ENCODE data around the gene CDIP1. TPM values are rescaled to one million over a fixed set of nuclear protein-coding genes. Genes with fewer than 3 reads are reported as not detected.

Gene CDIP1
- total and polyA plus RNA-seq, 4 donors, result 11.3 to 25.2 (median 12.8) TPM

- peak overlapping the region in 1 of 2 donors; percentile 28 for H3K27ac ChIP-seq (ENCODE audit: low read depth in 1 of 2, low read length in 1 of 2)
- H3K4me1 ChIP-seq (ENCODE audit: control insufficient read depth in 5 of 5, insufficient read depth in 5 of 5, low read length in 5 of 5), result peaks cover 0 to 12% (median 0%) of the 10 kb centered on the region in 5 donors
- ATAC-seq (ENCODE audit: insufficient read depth, low FRiP score), result no peak
These were observed 22.9 kb downstream of the CDIP1 start for GRCh38 chr16:4515611-4516233.

GRCh38 chr16:4514606-4515005 is 24.0 kb downstream of the CDIP1 start:
- Histone ChIP-seq H3K4me1 (ENCODE audit: control insufficient read depth in 5 of 5, insufficient read depth in 5 of 5, low read length in 5 of 5) (peaks cover 0 to 12% (median 0%) of the 10 kb centered on the region in 5 donors), H3K27ac (ENCODE audit: low read depth in 1 of 2, low read length in 1 of 2) (peak overlapping the region; percentile 4 to 21), H3K4me3 (no peak overlapping the region), H3K36me3 (ENCODE audit: control insufficient read depth in 4 of 4, insufficient read depth in 4 of 4, low read length in 4 of 4) (peaks cover 4 to 39% (median 10%) of the 10 kb centered on the region in 4 donors), H3K27me3 (ENCODE audit: control insufficient read depth in 3 of 3, insufficient read depth in 3 of 3, low read length in 2 of 3) (no peaks in the 10 kb centered on the region), H3K9ac (ENCODE audit: insufficient read depth in 1 of 2, low read length in 2 of 2) (no peak overlapping the region), H3K9me3 (ENCODE audit: control insufficient read depth in 4 of 4, insufficient read depth in 3 of 4, low read length in 3 of 4) (no peaks in the 10 kb centered on the region)
- WGBS, 2 donors, result 17 to 33% methylated on average over 7 of the region's 7 CpGs
- ATAC-seq (ENCODE audit: insufficient read depth, low FRiP score), result no peak
- TF ChIP-seq, protein P1, sequence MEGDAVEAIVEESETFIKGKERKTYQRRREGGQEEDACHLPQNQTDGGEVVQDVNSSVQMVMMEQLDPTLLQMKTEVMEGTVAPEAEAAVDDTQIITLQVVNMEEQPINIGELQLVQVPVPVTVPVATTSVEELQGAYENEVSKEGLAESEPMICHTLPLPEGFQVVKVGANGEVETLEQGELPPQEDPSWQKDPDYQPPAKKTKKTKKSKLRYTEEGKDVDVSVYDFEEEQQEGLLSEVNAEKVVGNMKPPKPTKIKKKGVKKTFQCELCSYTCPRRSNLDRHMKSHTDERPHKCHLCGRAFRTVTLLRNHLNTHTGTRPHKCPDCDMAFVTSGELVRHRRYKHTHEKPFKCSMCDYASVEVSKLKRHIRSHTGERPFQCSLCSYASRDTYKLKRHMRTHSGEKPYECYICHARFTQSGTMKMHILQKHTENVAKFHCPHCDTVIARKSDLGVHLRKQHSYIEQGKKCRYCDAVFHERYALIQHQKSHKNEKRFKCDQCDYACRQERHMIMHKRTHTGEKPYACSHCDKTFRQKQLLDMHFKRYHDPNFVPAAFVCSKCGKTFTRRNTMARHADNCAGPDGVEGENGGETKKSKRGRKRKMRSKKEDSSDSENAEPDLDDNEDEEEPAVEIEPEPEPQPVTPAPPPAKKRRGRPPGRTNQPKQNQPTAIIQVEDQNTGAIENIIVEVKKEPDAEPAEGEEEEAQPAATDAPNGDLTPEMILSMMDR (IDR thresholded peaks at IDR 0.05; ENCODE audit: control extremely low read depth, extremely low read depth), result no peak
- DNase-seq, result no peak

More at GRCh38 chr16:4515611-4516233, 22.9 kb downstream of the CDIP1 start:
- TF ChIP-seq, protein P1 (IDR thresholded peaks at IDR 0.05; ENCODE audit: control extremely low read depth, extremely low read depth), result no peak
- DNase-seq, result peak in 2 of 3 donors; percentile 29 to 32
- H3K9ac ChIP-seq (ENCODE audit: insufficient read depth in 1 of 2, low read length in 2 of 2), result no peak overlapping the region
- H3K27me3 ChIP-seq (ENCODE audit: control insufficient read depth in 3 of 3, insufficient read depth in 3 of 3, low read length in 2 of 3), result no peaks in the 10 kb centered on the region
- 12 to 29% methylated on average over 5 of the region's 5 CpGs for WGBS, 2 donors
- H3K36me3 ChIP-seq (ENCODE audit: control insufficient read depth in 4 of 4, insufficient read depth in 4 of 4, low read length in 4 of 4), result peaks cover 0 to 31% (median 5%) of the 10 kb centered on the region in 4 donors
- no peaks in the 10 kb centered on the region for H3K9me3 ChIP-seq (ENCODE audit: control insufficient read depth in 4 of 4, insufficient read depth in 3 of 4, low read length in 3 of 4)
- H3K4me3 ChIP-seq, result no peak overlapping the region

DNA sequence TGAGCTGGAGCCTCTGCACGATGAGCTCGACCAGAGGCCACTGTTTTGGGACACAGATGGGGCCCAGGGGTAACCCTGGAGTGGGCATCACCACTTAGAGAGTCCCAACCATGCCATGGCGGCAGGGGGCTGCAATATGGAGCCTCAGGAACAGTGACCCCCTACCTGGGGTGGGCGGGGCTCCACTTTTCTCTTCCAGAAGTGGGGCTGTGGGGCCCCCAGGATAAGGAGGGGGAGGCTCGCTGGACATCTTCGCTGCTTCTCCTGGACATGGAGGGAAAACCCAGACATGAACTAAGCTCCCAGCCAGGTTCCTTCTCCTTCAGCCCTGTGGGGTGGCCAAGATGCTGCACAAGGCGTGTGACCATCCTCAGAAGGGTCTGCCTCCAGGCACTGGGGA is 24.7 kb downstream of the CDIP1 start:
- DNase-seq (no peak), ATAC-seq (ENCODE audit: insufficient read depth, low FRiP score) (no peak)
- Histone ChIP-seq H3K9ac (ENCODE audit: insufficient read depth in 1 of 2, low read length in 2 of 2) (no peak overlapping the region), H3K27me3 (ENCODE audit: control insufficient read depth in 3 of 3, insufficient read depth in 3 of 3, low read length in 2 of 3) (no peaks in the 10 kb centered on the region), H3K36me3 (ENCODE audit: control insufficient read depth in 4 of 4, insufficient read depth in 4 of 4, low read length in 4 of 4) (peaks cover 4 to 46% (median 10%) of the 10 kb centered on the region in 4 donors), H3K4me1 (ENCODE audit: control insufficient read depth in 5 of 5, insufficient read depth in 5 of 5, low read length in 5 of 5) (peaks cover 0 to 12% (median 0%) of the 10 kb centered on the region in 5 donors), H3K27ac (ENCODE audit: low read depth in 1 of 2, low read length in 1 of 2) (peak overlapping the region in 1 of 2 donors; percentile 4), H3K9me3 (ENCODE audit: control insufficient read depth in 4 of 4, insufficient read depth in 3 of 4, low read length in 3 of 4) (no peaks in the 10 kb centered on the region), H3K4me3 (no peak overlapping the region)
- WGBS, 2 donors, result 92 to 94% methylated on average over 7 of the region's 7 CpGs
- TF ChIP-seq, protein P1 (IDR thresholded peaks at IDR 0.05; ENCODE audit: control extremely low read depth, extremely low read depth), result no peak
